Measurements from ENCODE around the gene TMEM179B. TPM values are rescaled to one million over a fixed set of nuclear protein-coding genes. Genes with fewer than 3 reads are reported as not detected.

The TMEM179B gene
- total RNA-seq, 4 donors from 2014 or later: 65.9 to 112 (median 89.8) TPM

- H3K4me1 ChIP-seq: peaks cover 0 to 35% (median 15%) of the 10 kb centered on the region in 4 donors
- intact Hi-C loops (cut with DNase I; ENCODE audit: low total_unique reads) (no loop called here), in situ Hi-C loops (cut with MboI; ENCODE audit: low pct_ligation_motif_present in 1 of 4, low pct_unique_long_range_greater_than_20kb in 1 of 4, low sequenced_read_pairs in 3 of 4) (no loop called here)
- 65 to 80% methylated on average over 4 to 15 of the region's 15 CpGs for WGBS, 2 donors (ENCODE audit: low coverage in 1 of 2)
- peak overlapping the region; percentile 58 to 71 (median 62) for H3K4me3 ChIP-seq
- DNase-seq: no peak
- no peaks in the 10 kb centered on the region for H3K9me3 ChIP-seq
- peaks cover 0 to 4% (median 0%) of the 10 kb centered on the region in 4 donors for H3K36me3 ChIP-seq
- H3K27me3 ChIP-seq: no peaks in the 10 kb centered on the region
- peak overlapping the region; percentile 83 to 95 (median 90) for H3K27ac ChIP-seq
- TF ChIP-seq EP300 (IDR thresholded peaks at IDR 0.05; ENCODE audit: low read depth) (no peak), POLR2A (IDR thresholded peaks at IDR 0.05) (no peak), CTCF (IDR thresholded peaks at IDR 0.05) (no peak), POLR2AphosphoS5 (IDR thresholded peaks at IDR 0.05) (no peak)
Observed at GRCh38 chr11:62752994-62753735, 34.0 kb upstream of the TMEM179B start.

GRCh38 chr11:62753736-62754603 lies 33.2 kb upstream of the TMEM179B start, which contains the start of gene ZBTB3:
Gene ZBTB3, minus strand, starts transcription at chr11:62754160. Its CDS starts 496 bp downstream, at chr11:62753664.
- Histone ChIP-seq H3K36me3 (peaks cover 0 to 4% (median 0%) of the 10 kb centered on the region in 4 donors), H3K27me3 (no peaks in the 10 kb centered on the region), H3K27ac (peak within 1 kb of the TSS; percentile 83 to 95 (median 90)), H3K4me3 (peak within 1 kb of the TSS; percentile 58 to 71 (median 62)), H3K9me3 (no peaks in the 10 kb centered on the region), H3K4me1 (peaks cover 0 to 35% (median 15%) of the 10 kb centered on the region in 4 donors)
- TF ChIP-seq POLR2AphosphoS5 (IDR thresholded peaks at IDR 0.05) (peak; percentile 74 to 90 (median 90)), EP300 (IDR thresholded peaks at IDR 0.05; ENCODE audit: low read depth) (no peak), POLR2A (IDR thresholded peaks at IDR 0.05) (peak; percentile 94), CTCF (IDR thresholded peaks at IDR 0.05) (peak in 2 of 5 experiments; percentile 49 to 67)
- intact Hi-C loops (cut with DNase I; ENCODE audit: low total_unique reads): no loop called here
- WGBS, 2 donors (ENCODE audit: low coverage in 1 of 2): 0 to 1% methylated on average over 9 to 47 of the region's 47 CpGs
- peak; percentile 98 for DNase-seq
- in situ Hi-C loops (cut with MboI; ENCODE audit: low pct_ligation_motif_present in 1 of 4, low pct_unique_long_range_greater_than_20kb in 1 of 4, low sequenced_read_pairs in 3 of 4): no loop called here

- peaks cover 0 to 4% (median 0%) of the 10 kb centered on the region in 4 donors for H3K36me3 ChIP-seq
- TF ChIP-seq CTCF (IDR thresholded peaks at IDR 0.05) (no peak), POLR2A (IDR thresholded peaks at IDR 0.05) (no peak), EP300 (IDR thresholded peaks at IDR 0.05; ENCODE audit: low read depth) (no peak), POLR2AphosphoS5 (IDR thresholded peaks at IDR 0.05) (no peak)
- peaks cover 0 to 34% (median 15%) of the 10 kb centered on the region in 4 donors for H3K4me1 ChIP-seq
- WGBS, 2 donors (ENCODE audit: low coverage in 1 of 2): 65% methylated on average over 10 of the region's 10 CpGs; no CpG with 5 or more reads in 1 of the 2 donors
- no peaks in the 10 kb centered on the region for H3K27me3 ChIP-seq
- H3K9me3 ChIP-seq: no peaks in the 10 kb centered on the region
- H3K27ac ChIP-seq: no peak overlapping the region
- in situ Hi-C loops (cut with MboI; ENCODE audit: low pct_ligation_motif_present in 1 of 4, low pct_unique_long_range_greater_than_20kb in 1 of 4, low sequenced_read_pairs in 3 of 4): no loop called here
- H3K4me3 ChIP-seq: no peak overlapping the region
- DNase-seq: no peak
- intact Hi-C loops (cut with DNase I; ENCODE audit: low total_unique reads): no loop called here
Observed at GRCh38 chr11:62755086-62755615, 32.1 kb upstream of the TMEM179B start.

Data from transverse colon (tissue), 4 donors.